ENCODE measurements around the gene TMEM259. TPM values are rescaled to one million over a fixed set of nuclear protein-coding genes. Genes with fewer than 3 reads are reported as not detected.

The TMEM259 gene
- total RNA-seq, 1 experiment from 2014 or later: 202 TPM

GRCh38 chr19:1014161-1015060 lies 6.5 kb downstream of the TMEM259 start:
- Histone ChIP-seq H3K9me2 (ENCODE audit: insufficient read depth) (no peaks in the 10 kb centered on the region), H3K9ac (ENCODE audit: low read length) (no peak overlapping the region), H4K20me1 (ENCODE audit: insufficient read depth) (no peaks in the 10 kb centered on the region; the same call in 1 of the 2 replicates), H3K36me3 (ENCODE audit: control insufficient read depth in 1 of 2, insufficient read depth in 2 of 2, low read length in 2 of 2) (peaks cover 4 to 9% of the 10 kb centered on the region in 2 experiments; a peak in 2 of 4 replicates), H3K27me3 (ENCODE audit: insufficient read depth, low read length) (no peaks in the 10 kb centered on the region), H3K9me3 (ENCODE audit: control insufficient read depth in 1 of 2, insufficient read depth in 1 of 2, low read depth in 1 of 2, low read length in 2 of 2) (no peaks in the 10 kb centered on the region), H3K4me2 (ENCODE audit: low read length) (no peak overlapping the region), H3K79me2 (ENCODE audit: insufficient read depth, low read length) (peaks cover 65% of the 10 kb centered on the region), H2AFZ (ENCODE audit: low read depth, low read length, poor library complexity, severe bottlenecking) (no peak overlapping the region), H3K27ac (ENCODE audit: low read depth, low read length) (no peak overlapping the region), H3K4me3 (replicated peaks in 1 of 2; ENCODE audit: low read depth in 1 of 2, low read length in 2 of 2) (no peak overlapping the region), H3K4me1 (ENCODE audit: control insufficient read depth in 1 of 2, insufficient read depth in 2 of 2, low read length in 2 of 2) (peaks cover 28 to 30% of the 10 kb centered on the region in 2 experiments)
- no peak for TF ChIP-seq POLR2AphosphoS5 (IDR thresholded peaks at IDR 0.05; ENCODE audit: low read depth, low read length)
- no peak for TF ChIP-seq ZNF274 (IDR thresholded peaks at IDR 0.05; ENCODE audit: low read depth, low read length)
- no peak for TF ChIP-seq ELF1 (IDR thresholded peaks at IDR 0.05; ENCODE audit: borderline replicate concordance, low read depth)
- no peak for TF ChIP-seq EZH2phosphoT487 (IDR thresholded peaks at IDR 0.05; ENCODE audit: borderline replicate concordance)
- intact Hi-C loops (cut with micrococcal nuclease): no loop called here
- ChIA-PET POLR2A (interaction anchor here (0.5 kb wide), 1 partner anchor 26 kb away, joined by 4 read pairs; no protein-coding TSS in a partner anchor), CTCF (no interaction called here), RAD21 (ENCODE audit: low non-redundant PET in 1 of 2, low total read pairs in 2 of 2, uncharacterized antibody in 2 of 2, unreplicated experiment in 2 of 2) (no interaction called here)
- BruUV-seq (replicated peaks): no TSS peak
- ATAC-seq (no peak), DNase-seq (ENCODE audit: low read depth, low spot score) (no peak)

GRCh38 chr19:1013218-1013617 lies 7.7 kb downstream of the TMEM259 start:
- Histone ChIP-seq H3K4me3 (replicated peaks in 1 of 2; ENCODE audit: low read depth in 1 of 2, low read length in 2 of 2) (no peak overlapping the region), H3K27me3 (ENCODE audit: insufficient read depth, low read length) (no peaks in the 10 kb centered on the region), H3K9me3 (ENCODE audit: control insufficient read depth in 1 of 2, insufficient read depth in 1 of 2, low read depth in 1 of 2, low read length in 2 of 2) (no peaks in the 10 kb centered on the region), H3K9ac (ENCODE audit: low read length) (no peak overlapping the region), H3K36me3 (ENCODE audit: control insufficient read depth in 1 of 2, insufficient read depth in 2 of 2, low read length in 2 of 2) (peaks cover 4 to 6% of the 10 kb centered on the region in 2 experiments; a peak in 2 of 4 replicates), H3K27ac (ENCODE audit: low read depth, low read length) (no peak overlapping the region), H3K9me2 (ENCODE audit: insufficient read depth) (no peaks in the 10 kb centered on the region), H3K4me1 (ENCODE audit: control insufficient read depth in 1 of 2, insufficient read depth in 2 of 2, low read length in 2 of 2) (peaks cover 16 to 18% of the 10 kb centered on the region in 2 experiments), H2AFZ (ENCODE audit: low read depth, low read length, poor library complexity, severe bottlenecking) (no peak overlapping the region), H3K4me2 (ENCODE audit: low read length) (no peak overlapping the region), H4K20me1 (ENCODE audit: insufficient read depth) (no peaks in the 10 kb centered on the region; the same call in 1 of the 2 replicates), H3K79me2 (ENCODE audit: insufficient read depth, low read length) (peaks cover 53% of the 10 kb centered on the region)
- no TSS peak for BruUV-seq (replicated peaks)
- TF ChIP-seq ATF3 (IDR thresholded peaks at IDR 0.05): no peak
- TF ChIP-seq FOSL1 (IDR thresholded peaks at IDR 0.05; ENCODE audit: low read depth): no peak
- no peak for TF ChIP-seq ZNF274 (IDR thresholded peaks at IDR 0.05; ENCODE audit: low read depth, low read length)
- no peak for TF ChIP-seq CEBPB (IDR thresholded peaks at IDR 0.05; ENCODE audit: low read depth)
- TF ChIP-seq JUND (IDR thresholded peaks at IDR 0.05): no peak
- TF ChIP-seq EGR1 (IDR thresholded peaks at IDR 0.05; ENCODE audit: low read depth): no peak
- TF ChIP-seq EZH2 (IDR thresholded peaks at IDR 0.05): no peak
- no peak for TF ChIP-seq ZFX (IDR thresholded peaks at IDR 0.05)
- TF ChIP-seq SP1 (IDR thresholded peaks at IDR 0.05; ENCODE audit: low read depth): no peak
- no peak for TF ChIP-seq YY1 (IDR thresholded peaks at IDR 0.05; ENCODE audit: extremely low read depth, insufficient replicate concordance, low read depth, low read length)
- no peak for TF ChIP-seq EZH2phosphoT487 (IDR thresholded peaks at IDR 0.05; ENCODE audit: borderline replicate concordance)
- intact Hi-C loops (cut with micrococcal nuclease): no loop called here
- DNase-seq (ENCODE audit: low read depth, low spot score) (no peak), ATAC-seq (no peak)
- ChIA-PET POLR2A (no interaction called here), RAD21 (ENCODE audit: low non-redundant PET in 1 of 2, low total read pairs in 2 of 2, uncharacterized antibody in 2 of 2, unreplicated experiment in 2 of 2) (no interaction called here), CTCF (no interaction called here)

Measured in HCT116 (cell line).